CD4-positive, alpha-beta T cell treated with Interferon gamma for 1 hour (primary cell): Measurements from ENCODE around the gene ANKRD24.
"Not testable (repeated sequence)": the region's sequence is repeated elsewhere in the genome, so short reads cannot be mapped to it uniquely, and the experiment has no call there.

Experiments
- DNase-seq: peaks from one replicate; pipeline ENCODE4 v3.0.0-alpha.2; 2020

ANKRD24 gene

GRCh38 chr19:4174213-4174894, 8.1 kb upstream of the ANKRD24 start:
- DNase-seq = no peak

GRCh38 chr19:4174895-4175668, 7.4 kb upstream of the ANKRD24 start:
- DNase-seq = no peak

GRCh38 chr19:4175669-4175931, 6.9 kb upstream of the ANKRD24 start:
- DNase-seq = no peak

GRCh38 chr19:4177146-4177545, 5.3 kb upstream of the ANKRD24 start:
- DNase-seq = no peak

GRCh38 chr19:4178990-4179389, 3.5 kb upstream of the ANKRD24 start:
- DNase-seq = no peak

GRCh38 chr19:4181053-4181508, 1.4 kb upstream of the ANKRD24 start:
- DNase-seq = no peak

GRCh38 chr19:4183967-4184717, 1.7 kb downstream of the ANKRD24 start:
- no peak for DNase-seq

GRCh38 chr19:4184718-4185352, 2.3 kb downstream of the ANKRD24 start:
- DNase-seq = no peak

GRCh38 chr19:4185413-4186086, 3.1 kb downstream of the ANKRD24 start:
- no peak for DNase-seq

GRCh38 chr19:4186087-4186993, 3.9 kb downstream of the ANKRD24 start:
- DNase-seq = peak; percentile 60

- no peak for DNase-seq
Measured at GRCh38 chr19:4187313-4188122, 5.0 kb downstream of the ANKRD24 start.

GRCh38 chr19:4189641-4190040, 7.2 kb downstream of the ANKRD24 start:
- no peak for DNase-seq

GRCh38 chr19:4192537-4192936, 10.0 kb downstream of the ANKRD24 start:
- not testable (repeated sequence) for DNase-seq

- DNase-seq = no peak
Measured at GRCh38 chr19:4194353-4194752, 11.9 kb downstream of the ANKRD24 start.

GRCh38 chr19:4196009-4196408, 13.5 kb downstream of the ANKRD24 start:
- no peak for DNase-seq

- no peak for DNase-seq
Measured at GRCh38 chr19:4196587-4197148, 14.2 kb downstream of the ANKRD24 start.

- no peak for DNase-seq
Measured at GRCh38 chr19:4197228-4197624, 14.7 kb downstream of the ANKRD24 start.

- no peak for DNase-seq
Measured at GRCh38 chr19:4197625-4198466, 15.4 kb downstream of the ANKRD24 start.

GRCh38 chr19:4198467-4199126, 16.1 kb downstream of the ANKRD24 start:
- DNase-seq = no peak
